Heart left ventricle (tissue), 13 donors: Measurements from ENCODE around the gene CSF3R.

Experiments
- POLR2A ChIP-seq, 2 donors: fragments of 450-650 bp; IDR thresholded peaks; one replicate each; pipeline ENCODE4 v1.6.1; 2017; ENCODE audit warnings: antibody characterized with exemption in 2 of 2, mild to moderate bottlenecking in 2 of 2, moderate library complexity in 2 of 2
- TF ChIP-seq, protein P1 (sequence below), 12 donors: fragments of 200-600 bp; sonication (generic) in 4 of 12; IDR thresholded peaks; one replicate each; pipeline versions ENCODE4 v1.5.0 to v1.8.0; 2018 to 2022; ENCODE audit warnings: antibody characterized with exemption in 12 of 12, mild to moderate bottlenecking in 5 of 12
- donor health status: ischemic (EF 13 %, LVEDD 7.1; RV severe dilation, severe dysfunction).
- donor health status: DM: no; HTN: yes; CAD: no.
- donor health status: DM: no; HTN: no; CAD: no.
- donor health status: ischemic (EF 25% LVEDD 6.9; RV normal size, moderate dysfunction).
- donor health status: ischemic (EF 25% LVEDD 5.7; RV mildly dilated, moderate dysfunction).
- donor health status: ischemic (EF 35%, LVEDD 5.7; RV mildly dilated, moderate dysfunction).
- donor health status: nonischemic (EF 11% LVEDD 7.7; RV severe dilation, severe dysfunction).
- donor health status: DM: yes; HTN: yes; CAD: no.
- donor health status: PGD.
- donor health status: ischemic (EF 29% LVEDD 5.4; RV normal size, mild dysfunction).
- donor health status: nonischemic (EF 23%, LVEDD 6.1; RV moderate dilation, normal function).

DNA sequence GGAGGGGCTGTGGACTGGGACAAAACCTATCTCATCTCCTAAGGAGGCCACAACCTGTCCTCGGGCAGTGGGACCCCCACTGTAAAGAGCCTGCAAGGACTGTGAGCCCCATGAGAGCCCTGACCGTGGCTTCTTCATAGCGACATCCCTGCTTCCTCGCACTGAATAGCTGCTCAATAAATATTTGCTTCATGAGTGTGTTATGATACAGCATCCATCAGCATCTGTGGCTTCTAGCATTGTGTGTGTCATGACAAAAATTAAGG, 40.5 kb upstream of the CSF3R start:
- TF ChIP-seq, protein P1, sequence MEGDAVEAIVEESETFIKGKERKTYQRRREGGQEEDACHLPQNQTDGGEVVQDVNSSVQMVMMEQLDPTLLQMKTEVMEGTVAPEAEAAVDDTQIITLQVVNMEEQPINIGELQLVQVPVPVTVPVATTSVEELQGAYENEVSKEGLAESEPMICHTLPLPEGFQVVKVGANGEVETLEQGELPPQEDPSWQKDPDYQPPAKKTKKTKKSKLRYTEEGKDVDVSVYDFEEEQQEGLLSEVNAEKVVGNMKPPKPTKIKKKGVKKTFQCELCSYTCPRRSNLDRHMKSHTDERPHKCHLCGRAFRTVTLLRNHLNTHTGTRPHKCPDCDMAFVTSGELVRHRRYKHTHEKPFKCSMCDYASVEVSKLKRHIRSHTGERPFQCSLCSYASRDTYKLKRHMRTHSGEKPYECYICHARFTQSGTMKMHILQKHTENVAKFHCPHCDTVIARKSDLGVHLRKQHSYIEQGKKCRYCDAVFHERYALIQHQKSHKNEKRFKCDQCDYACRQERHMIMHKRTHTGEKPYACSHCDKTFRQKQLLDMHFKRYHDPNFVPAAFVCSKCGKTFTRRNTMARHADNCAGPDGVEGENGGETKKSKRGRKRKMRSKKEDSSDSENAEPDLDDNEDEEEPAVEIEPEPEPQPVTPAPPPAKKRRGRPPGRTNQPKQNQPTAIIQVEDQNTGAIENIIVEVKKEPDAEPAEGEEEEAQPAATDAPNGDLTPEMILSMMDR (IDR thresholded peaks at IDR 0.05), result no peak
- no peak for TF ChIP-seq POLR2A (IDR thresholded peaks at IDR 0.05)
